Measurements from ENCODE around the gene PCDHGA1.

GRCh38 chr5:141398608-141399007 is 68.3 kb downstream of the PCDHGA1 start:
- TF ChIP-seq FOXM1 (IDR thresholded peaks at IDR 0.05; ENCODE audit: borderline replicate concordance) = no peak
- no peak for TF ChIP-seq ELF4 (IDR thresholded peaks at IDR 0.05)
- TF ChIP-seq L3MBTL2 (conservative IDR thresholded peaks at IDR 0.05) = no peak
- no peak for TF ChIP-seq SUZ12 (IDR thresholded peaks at IDR 0.05)
- TF ChIP-seq BHLHE40 (IDR thresholded peaks at IDR 0.05; ENCODE audit: borderline replicate concordance) = no peak
- no peak for TF ChIP-seq SP1 (IDR thresholded peaks at IDR 0.05)
- no peak for TF ChIP-seq HDGF (IDR thresholded peaks at IDR 0.05; ENCODE audit: borderline replicate concordance)
- no peak for TF ChIP-seq PKNOX1 (IDR thresholded peaks at IDR 0.05)
- no peak for TF ChIP-seq TARDBP (IDR thresholded peaks at IDR 0.05)
- no peak for TF ChIP-seq FOXK2 (IDR thresholded peaks at IDR 0.05)
- no peak for TF ChIP-seq FOXA1 (IDR thresholded peaks at IDR 0.05)
- TF ChIP-seq LEF1 (IDR thresholded peaks at IDR 0.05; ENCODE audit: borderline replicate concordance) = no peak

Measured in HEK293T (cell line).